Measurements from ENCODE around the gene C5orf15.

- no peak for TF ChIP-seq POLR2A (IDR thresholded peaks at IDR 0.05; ENCODE audit: low read length)
- no peak for TF ChIP-seq GATA1 (IDR thresholded peaks at IDR 0.05; ENCODE audit: low read depth, low read length)
These were observed 33.4 kb downstream of the C5orf15 start for GRCh38 chr5:133934822-133935666.
